H9 (cell line): ENCODE data around the gene USP40. TPM values are rescaled to one million over a fixed set of nuclear protein-coding genes. Genes with fewer than 3 reads are reported as not detected.

Source experiments
- DNase-seq: peaks from one replicate; pipeline ENCODE4 v3.0.0-alpha.2; 2017
- H2AFZ ChIP-seq: one replicate; pipeline ENCODE4 v1.6.1; 2013; ENCODE audit warnings: mild to moderate bottlenecking, low read length, control low read depth, moderate library complexity
- H2AK5ac ChIP-seq: 2 replicates; pipeline ENCODE4 v1.6.1; 2013; ENCODE audit warnings: low read length, control low read depth, mixed read lengths; ENCODE audit not compliant: insufficient read length
- H2BK120ac ChIP-seq: one replicate; pipeline ENCODE4 v1.6.1; 2013; ENCODE audit warnings: low read depth, mild to moderate bottlenecking, low read length, control low read depth, inconsistent platforms; ENCODE audit not compliant: poor library complexity, severe bottlenecking
- H2BK12ac ChIP-seq: 2 replicates; pipeline ENCODE4 v1.6.1; 2013; ENCODE audit warnings: low read length, control low read depth, mixed read lengths, low read depth; ENCODE audit not compliant: insufficient read length
- H2BK15ac ChIP-seq: 2 replicates; pipeline ENCODE4 v1.6.1; 2013; ENCODE audit warnings: low read depth, low read length, control low read depth
- H2BK20ac ChIP-seq: one replicate; pipeline ENCODE4 v1.6.1; 2013; ENCODE audit warnings: low read depth, mild to moderate bottlenecking, low read length, control low read depth, inconsistent platforms; ENCODE audit not compliant: poor library complexity, severe bottlenecking
- H2BK5ac ChIP-seq: 2 replicates; pipeline ENCODE4 v1.6.1; 2013; ENCODE audit warnings: low read length, control low read depth, mixed read lengths; ENCODE audit not compliant: insufficient read length
- H3K14ac ChIP-seq: 2 replicates; pipeline ENCODE4 v1.6.1; 2013; ENCODE audit warnings: low read length, control low read depth; ENCODE audit not compliant: insufficient read depth
- H3K18ac ChIP-seq: 2 replicates; pipeline ENCODE4 v1.6.1; 2013; ENCODE audit warnings: low read depth, mild to moderate bottlenecking, mixed read lengths, low read length, control low read depth; ENCODE audit not compliant: insufficient read length
- H3K23ac ChIP-seq: 2 replicates; pipeline ENCODE4 v1.6.1; 2013; ENCODE audit warnings: low read length, control low read depth, mixed read lengths, low read depth; ENCODE audit not compliant: insufficient read length
- H3K23me2 ChIP-seq: 2 replicates; pipeline ENCODE4 v1.6.1; 2013; ENCODE audit warnings: low read depth, mild to moderate bottlenecking, mixed read lengths, low read length, control low read depth; ENCODE audit not compliant: insufficient read length, poor library complexity, severe bottlenecking
- H3K27ac ChIP-seq: 2 replicates; pipeline ENCODE4 v1.5.1; 2013; ENCODE audit warnings: low read length, control low read depth, mixed read lengths, low read depth; ENCODE audit not compliant: insufficient read length
- H3K27me3 ChIP-seq: 2 replicates; pipeline ENCODE4 v1.6.1; 2013; ENCODE audit warnings: low read length, control low read depth, inconsistent platforms; ENCODE audit not compliant: insufficient read depth
- H3K4ac ChIP-seq: 2 replicates; pipeline ENCODE4 v1.6.1; 2013; ENCODE audit warnings: low read depth, mild to moderate bottlenecking, control low read depth, inconsistent platforms, low read length, moderate library complexity
- H3K4me1 ChIP-seq: 2 replicates; pipeline ENCODE4 v1.6.1; 2013; ENCODE audit warnings: low read length, control low read depth, inconsistent platforms; ENCODE audit not compliant: insufficient read depth
- H3K4me2 ChIP-seq: 2 replicates; pipeline ENCODE4 v1.6.1; 2013; ENCODE audit warnings: low read length, control low read depth, mixed read lengths; ENCODE audit not compliant: insufficient read length, insufficient read depth
- H3K56ac ChIP-seq: 2 replicates; pipeline ENCODE4 v1.6.1; 2013; ENCODE audit warnings: low read depth, mild to moderate bottlenecking, mixed read lengths, low read length, control low read depth; ENCODE audit not compliant: insufficient read length
- H3K79me1 ChIP-seq: 2 replicates; pipeline ENCODE4 v1.6.1; 2013; ENCODE audit warnings: low read depth, mild to moderate bottlenecking, moderate library complexity, low read length, control low read depth, inconsistent platforms; ENCODE audit not compliant: insufficient read depth, poor library complexity, severe bottlenecking
- H3K79me2 ChIP-seq: 2 replicates; pipeline ENCODE4 v1.6.1; 2013; ENCODE audit warnings: low read length, control low read depth, inconsistent platforms; ENCODE audit not compliant: insufficient read depth
- H3K9ac ChIP-seq: 2 replicates; pipeline ENCODE4 v1.6.1; 2013; ENCODE audit warnings: low read length, control low read depth, mixed read lengths; ENCODE audit not compliant: insufficient read length; ENCODE audit errors: extremely low read depth
- H3K9me3 ChIP-seq: one replicate; pipeline ENCODE4 v1.6.1; 2013; ENCODE audit warnings: low read depth, low read length, inconsistent platforms; ENCODE audit not compliant: control insufficient read depth
- H3T11ph ChIP-seq: one replicate; pipeline ENCODE4 v1.6.1; 2013; ENCODE audit warnings: mild to moderate bottlenecking, low read length, control low read depth, inconsistent platforms
- H4K20me1 ChIP-seq: one replicate; pipeline ENCODE4 v1.6.1; 2013; ENCODE audit not compliant: control insufficient read depth, insufficient read length, insufficient read depth
- H4K5ac ChIP-seq: 2 replicates; pipeline ENCODE4 v1.6.1; 2013; ENCODE audit warnings: low read depth, mild to moderate bottlenecking, mixed read lengths, low read length, control low read depth; ENCODE audit not compliant: insufficient read length
- H4K8ac ChIP-seq: replicated peaks from 2 replicates; pipeline ENCODE4 v1.6.1; 2013; ENCODE audit warnings: low read length, control low read depth, mixed read lengths, low read depth; ENCODE audit not compliant: insufficient read length
- H4K91ac ChIP-seq: 2 replicates; pipeline ENCODE4 v1.6.1; 2013; ENCODE audit warnings: low read depth, mild to moderate bottlenecking, moderate library complexity, mixed read lengths, low read length, control low read depth; ENCODE audit not compliant: insufficient read length
- H3K27ac Mint-ChIP-seq, 3 experiments: 2 replicates in 2 of 3; 3 replicates in 1 of 3; pipeline ENCODE4 v1.8.0; 2020 to 2021; ENCODE audit warnings: mixed read lengths in 3 of 3, mild to moderate bottlenecking in 1 of 3, moderate library complexity in 1 of 3
- H3K27me3 Mint-ChIP-seq: 2 replicates; pipeline ENCODE4 v1.8.0; 2021; ENCODE audit warnings: low read depth, mild to moderate bottlenecking, moderate library complexity, mixed read lengths
- H3K36me3 Mint-ChIP-seq, 3 experiments: 2 replicates in 2 of 3; 3 replicates in 1 of 3; pipeline ENCODE4 v1.8.0; 2020 to 2021; ENCODE audit warnings: low read depth in 3 of 3, mixed read lengths in 3 of 3; ENCODE audit not compliant: insufficient read depth in 1 of 3
- H3K4me1 Mint-ChIP-seq, 2 experiments: 2 replicates each; pipeline ENCODE4 v1.8.0; 2020; ENCODE audit warnings: mixed read lengths in 2 of 2
- H3K4me3 Mint-ChIP-seq, 2 experiments: 2 replicates in 1 of 2; 3 replicates in 1 of 2; pipeline ENCODE4 v1.8.0; 2020 to 2021; ENCODE audit warnings: mild to moderate bottlenecking in 2 of 2, mixed read lengths in 2 of 2, moderate library complexity in 1 of 2
- H3K9me3 Mint-ChIP-seq, 2 experiments: 2 replicates in 1 of 2; 3 replicates in 1 of 2; pipeline ENCODE4 v1.8.0; 2020; ENCODE audit warnings: mild to moderate bottlenecking in 2 of 2, mixed read lengths in 2 of 2, moderate library complexity in 1 of 2
- WGBS: extraction: QIAGEN DNeasy Blood & Tissue Kit; methylation state at CpG from one replicate; pipeline ENCODE4 v1.1.7; 2013; ENCODE audit warnings: missing lambda C conversion rate, low lambda C conversion rate, mixed read lengths; ENCODE audit not compliant: insufficient read length; ENCODE audit errors: extremely low coverage; 5-methylcytosine and 5-hydroxymethylcytosine counted together
- total RNA-seq: library from RNA; stranded (reverse); gene quantifications from 2 replicates; pipeline ENCODE4 v1.2.1, GENCODE V29; 2021
- TF ChIP-seq, protein P1 (sequence below): fragments of 200-600 bp; sonication (generic); conservative IDR thresholded peaks from 3 replicates; pipeline ENCODE4 v1.8.0; 2021; ENCODE audit warnings: antibody characterized with exemption, mild to moderate bottlenecking

The USP40 gene
- total RNA-seq, 1 experiment from 2014 or later = 7.5 TPM

DNA sequence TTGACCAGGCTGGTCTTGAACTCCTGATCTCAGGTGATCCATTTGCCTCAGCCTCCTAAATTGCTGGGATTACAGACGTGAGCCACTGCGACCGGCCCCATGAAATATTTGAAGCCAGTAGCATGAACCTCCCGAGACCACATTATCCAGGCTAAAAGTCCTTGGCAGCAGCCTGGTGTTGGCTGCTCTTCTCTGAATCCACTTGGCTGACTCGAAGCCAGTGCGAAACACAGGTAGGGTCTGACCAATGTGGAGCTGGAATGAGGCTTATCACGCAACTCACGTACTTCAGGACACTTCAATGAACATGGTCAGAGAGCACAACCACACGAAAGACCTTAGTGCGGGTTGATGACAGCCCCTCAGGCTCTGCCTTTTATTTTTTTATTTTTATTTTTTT, 38.4 kb downstream of the USP40 start:
- Histone ChIP-seq H3K4ac (no peak overlapping the region), H2BK12ac (no peak overlapping the region), H3K27me3 (no peaks in the 10 kb centered on the region), H3K4me2 (no peak overlapping the region), H2BK5ac (no peak overlapping the region), H3K14ac (no peak overlapping the region), H2AFZ (no peak overlapping the region), H4K8ac (no peak overlapping the region), H3K9ac (no peak overlapping the region), H2AK5ac (no peak overlapping the region), H4K20me1 (no peaks in the 10 kb centered on the region), H3K27ac (no peak overlapping the region), H2BK120ac (no peak overlapping the region), H4K5ac (no peak overlapping the region), H3K18ac (no peak overlapping the region), H3T11ph (no peak overlapping the region), H4K91ac (no peak overlapping the region), H3K23ac (no peak overlapping the region), H3K79me2 (no peaks in the 10 kb centered on the region), H3K4me1 (no peaks in the 10 kb centered on the region), H3K23me2 (no peaks in the 10 kb centered on the region), H2BK20ac (no peak overlapping the region), H3K56ac (no peak overlapping the region), H3K9me3 (no peaks in the 10 kb centered on the region), H3K79me1 (no peaks in the 10 kb centered on the region), H2BK15ac (no peak overlapping the region)
- Mint-ChIP-seq H3K36me3 (peaks cover 3 to 4% (median 4%) of the 10 kb centered on the region in 3 experiments; a peak in 4 of 7 replicates), H3K27ac (no peak overlapping the region), H3K4me3 (no peak overlapping the region), H3K4me1 (peaks cover 2 to 7% of the 10 kb centered on the region in 2 experiments; a peak in 2 of 4 replicates), H3K9me3 (no peaks in the 10 kb centered on the region; a peak in 1 of 5 replicates), H3K27me3 (no peaks in the 10 kb centered on the region)
- no CpG with 5 or more reads among the region's 10 CpGs for WGBS
- DNase-seq = no peak
- TF ChIP-seq, protein P1, sequence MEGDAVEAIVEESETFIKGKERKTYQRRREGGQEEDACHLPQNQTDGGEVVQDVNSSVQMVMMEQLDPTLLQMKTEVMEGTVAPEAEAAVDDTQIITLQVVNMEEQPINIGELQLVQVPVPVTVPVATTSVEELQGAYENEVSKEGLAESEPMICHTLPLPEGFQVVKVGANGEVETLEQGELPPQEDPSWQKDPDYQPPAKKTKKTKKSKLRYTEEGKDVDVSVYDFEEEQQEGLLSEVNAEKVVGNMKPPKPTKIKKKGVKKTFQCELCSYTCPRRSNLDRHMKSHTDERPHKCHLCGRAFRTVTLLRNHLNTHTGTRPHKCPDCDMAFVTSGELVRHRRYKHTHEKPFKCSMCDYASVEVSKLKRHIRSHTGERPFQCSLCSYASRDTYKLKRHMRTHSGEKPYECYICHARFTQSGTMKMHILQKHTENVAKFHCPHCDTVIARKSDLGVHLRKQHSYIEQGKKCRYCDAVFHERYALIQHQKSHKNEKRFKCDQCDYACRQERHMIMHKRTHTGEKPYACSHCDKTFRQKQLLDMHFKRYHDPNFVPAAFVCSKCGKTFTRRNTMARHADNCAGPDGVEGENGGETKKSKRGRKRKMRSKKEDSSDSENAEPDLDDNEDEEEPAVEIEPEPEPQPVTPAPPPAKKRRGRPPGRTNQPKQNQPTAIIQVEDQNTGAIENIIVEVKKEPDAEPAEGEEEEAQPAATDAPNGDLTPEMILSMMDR = no peak
